GM18499 (cell line): ENCODE results near the gene MACROD2.

ENCODE experiments used
- ATAC-seq: cut with Tn5 transposase; IDR thresholded peaks from one replicate; pipeline ENCODE4 v1.9.1; 2021; ENCODE audit warnings: moderate number of reproducible peaks; ENCODE audit not compliant: insufficient read depth, unreplicated experiment

Gene MACROD2

DNA sequence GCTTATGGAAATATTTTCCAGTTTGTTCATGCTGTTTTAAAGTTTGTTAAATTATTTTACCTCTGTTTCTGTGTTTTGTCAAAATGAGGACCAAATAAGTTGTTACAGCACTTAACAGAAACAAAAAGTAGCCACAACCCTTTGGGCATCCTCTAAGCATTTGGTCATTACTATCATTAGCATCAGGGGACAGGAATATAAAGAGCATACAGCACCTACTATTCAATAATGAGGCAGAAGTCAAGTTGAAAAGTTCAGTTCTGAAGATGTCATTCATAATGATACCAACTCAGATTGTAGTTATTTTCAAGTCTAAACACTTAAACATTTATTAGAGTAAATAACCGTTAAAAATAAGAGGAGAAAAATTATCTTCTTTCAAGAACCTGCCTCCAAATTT lies 1204.4 kb downstream of the MACROD2 start:
- peak; percentile 31 for ATAC-seq

DNA sequence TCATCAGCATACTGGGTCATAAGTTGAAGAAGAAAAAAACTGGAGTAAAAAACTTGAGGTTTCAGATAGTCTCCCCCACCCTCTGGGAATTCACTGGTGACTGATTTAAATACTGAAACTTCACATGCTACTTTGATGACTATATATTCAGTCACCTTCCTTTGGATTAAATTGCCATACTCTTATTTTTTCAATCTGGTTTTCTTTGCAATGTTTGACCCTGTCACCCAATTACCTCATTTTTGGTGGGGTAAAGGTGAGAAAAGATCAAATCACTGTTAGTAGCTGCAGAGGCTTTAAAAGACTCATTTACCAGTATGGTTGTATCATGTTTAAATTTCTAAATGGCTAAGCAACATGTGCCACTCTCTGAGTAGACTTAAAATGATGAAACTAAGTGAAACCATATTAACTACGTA lies 1204.8 kb downstream of the MACROD2 start:
- peak; percentile 75 for ATAC-seq

DNA sequence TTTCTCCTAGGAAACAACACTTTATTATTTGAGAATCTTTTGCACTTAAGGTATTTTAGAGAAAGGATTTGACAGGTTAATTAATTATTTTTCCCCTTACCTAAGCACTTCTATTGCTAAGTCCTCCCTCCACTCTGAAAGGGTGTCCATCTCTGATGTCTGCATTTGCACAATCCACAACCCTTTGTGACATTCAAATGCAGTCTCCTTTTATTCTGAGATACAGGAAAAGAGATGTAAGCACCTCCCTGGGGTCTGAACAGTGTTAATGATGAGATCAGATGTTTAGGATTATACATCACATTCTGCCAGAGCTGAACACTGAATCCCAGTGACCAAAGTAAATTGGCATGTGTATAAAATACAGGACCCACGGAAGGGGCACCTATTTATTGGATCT lies 1206.3 kb downstream of the MACROD2 start:
- no peak for ATAC-seq

DNA sequence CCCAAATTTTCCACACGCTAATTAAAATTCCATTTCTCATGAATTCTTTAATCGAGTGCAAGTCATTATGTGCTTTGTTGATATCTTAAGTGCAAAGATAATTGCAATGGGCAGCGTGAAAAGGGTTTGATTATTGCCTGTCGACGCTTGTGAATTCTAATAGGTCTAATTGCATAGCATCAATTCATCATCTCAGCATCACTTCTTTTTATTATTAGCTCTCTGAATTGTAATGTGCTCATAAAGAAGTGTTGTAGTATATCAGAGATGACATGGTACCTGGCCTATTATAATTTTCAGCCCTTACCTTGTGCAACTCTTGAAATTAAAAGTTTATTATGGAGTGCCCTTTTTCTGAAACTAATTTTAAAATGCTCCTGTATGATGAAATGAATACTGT lies 1208.9 kb downstream of the MACROD2 start:
- ATAC-seq: no peak

DNA sequence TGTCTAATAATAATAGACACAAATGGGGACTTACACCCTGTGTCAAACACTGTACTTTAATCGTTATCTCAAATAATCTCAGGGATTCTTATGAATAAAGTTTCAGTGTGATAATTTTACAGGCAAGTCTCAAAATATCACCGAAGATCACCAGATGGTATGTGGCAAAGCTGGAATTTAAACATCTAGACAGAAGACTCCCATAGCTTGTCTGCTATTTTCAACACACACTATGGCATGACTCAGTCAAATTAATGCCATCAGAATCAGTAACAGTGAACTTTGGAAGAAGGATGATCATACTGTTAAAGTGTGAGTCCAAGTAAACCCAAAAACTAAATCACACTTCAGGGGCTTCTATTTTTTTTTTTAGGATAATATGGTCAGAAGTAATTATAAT lies 1209.7 kb downstream of the MACROD2 start:
- no peak for ATAC-seq

DNA sequence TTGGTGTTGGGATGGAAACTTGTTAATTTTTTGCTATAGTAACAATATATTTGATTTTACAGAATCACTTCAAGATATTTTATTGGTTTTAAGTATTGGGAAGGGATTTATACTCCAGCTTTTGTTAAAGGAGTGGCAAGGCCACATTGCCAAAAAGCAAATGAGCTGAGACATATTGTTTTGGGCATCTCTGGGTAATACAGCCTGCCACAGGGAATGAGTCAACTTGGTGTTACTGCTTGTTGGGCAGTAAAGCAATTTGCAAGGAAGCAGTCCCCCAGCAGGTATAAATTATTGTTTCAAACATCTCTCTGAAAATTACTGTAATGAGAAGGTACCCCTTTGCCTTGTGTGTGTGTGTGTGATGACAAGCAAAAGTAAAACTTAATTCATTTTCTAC lies 1210.4 kb downstream of the MACROD2 start:
- no peak for ATAC-seq

DNA sequence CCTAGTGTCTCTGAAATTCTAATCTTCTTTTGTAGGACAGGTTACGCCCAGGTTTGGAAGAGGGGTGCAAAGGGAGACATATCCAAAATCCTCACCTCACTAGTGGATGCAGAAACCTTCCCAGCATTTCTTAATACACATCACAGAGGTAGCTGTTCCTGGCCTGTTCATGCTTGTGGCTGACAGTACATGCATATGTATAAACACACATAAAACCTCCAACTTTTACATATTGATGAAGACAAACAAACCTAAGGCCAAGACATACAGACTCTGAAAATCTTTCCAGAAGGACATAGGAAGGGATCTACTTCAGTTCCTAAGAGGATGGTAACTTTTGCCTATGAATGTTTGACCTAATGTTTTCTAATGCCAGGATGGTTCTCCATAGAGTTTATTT lies 1214.2 kb downstream of the MACROD2 start:
- ATAC-seq: no peak

DNA sequence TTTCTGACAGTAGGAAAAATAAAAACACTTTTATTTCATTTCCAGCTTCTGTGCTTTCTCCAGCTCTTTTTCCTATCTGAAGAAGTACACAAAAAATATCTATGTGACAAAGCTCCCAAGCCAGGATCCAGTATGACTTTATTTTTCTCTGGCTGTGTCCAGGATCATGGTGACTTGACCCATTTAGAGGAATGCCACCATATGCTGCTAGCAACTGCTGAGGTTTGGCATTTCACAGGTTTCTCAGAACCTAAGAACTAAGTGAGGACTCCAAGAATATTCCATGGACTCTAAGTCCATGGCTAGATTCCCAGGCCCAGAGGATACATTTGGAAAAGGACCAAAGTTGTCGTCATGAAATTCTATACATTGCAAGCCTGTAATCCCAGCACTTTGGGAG lies 1218.7 kb downstream of the MACROD2 start:
- ATAC-seq: no peak

DNA sequence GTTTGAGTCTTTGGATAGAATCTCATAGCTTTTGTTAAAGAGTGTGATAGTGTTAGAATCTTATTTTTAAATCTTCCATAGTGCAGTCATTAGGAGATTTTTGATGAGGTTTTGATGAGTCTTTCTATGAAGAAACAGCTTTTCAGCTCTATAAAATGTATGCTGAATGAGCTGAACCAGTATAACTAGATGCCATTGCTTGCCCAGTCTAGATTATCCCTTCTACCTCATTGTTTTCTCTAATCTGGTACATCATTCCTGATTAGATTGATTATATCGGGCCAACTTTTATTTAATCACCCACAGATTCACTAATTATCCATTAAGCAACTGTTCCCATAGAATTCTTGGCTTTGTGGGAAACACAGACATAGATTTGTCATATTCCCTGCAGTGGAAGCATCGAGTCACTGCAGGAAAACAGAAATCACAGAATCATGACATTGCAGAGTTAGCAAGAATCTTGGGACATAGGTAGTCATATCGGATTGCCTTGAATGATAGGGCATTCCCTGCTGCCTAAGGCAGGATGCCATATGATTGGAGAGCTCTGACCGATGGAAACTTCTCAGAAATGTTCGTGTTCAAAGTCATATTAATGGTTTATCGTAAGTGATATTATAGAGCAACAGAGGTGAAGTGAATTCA lies 1224.8 kb downstream of the MACROD2 start:
- ATAC-seq: no peak

DNA sequence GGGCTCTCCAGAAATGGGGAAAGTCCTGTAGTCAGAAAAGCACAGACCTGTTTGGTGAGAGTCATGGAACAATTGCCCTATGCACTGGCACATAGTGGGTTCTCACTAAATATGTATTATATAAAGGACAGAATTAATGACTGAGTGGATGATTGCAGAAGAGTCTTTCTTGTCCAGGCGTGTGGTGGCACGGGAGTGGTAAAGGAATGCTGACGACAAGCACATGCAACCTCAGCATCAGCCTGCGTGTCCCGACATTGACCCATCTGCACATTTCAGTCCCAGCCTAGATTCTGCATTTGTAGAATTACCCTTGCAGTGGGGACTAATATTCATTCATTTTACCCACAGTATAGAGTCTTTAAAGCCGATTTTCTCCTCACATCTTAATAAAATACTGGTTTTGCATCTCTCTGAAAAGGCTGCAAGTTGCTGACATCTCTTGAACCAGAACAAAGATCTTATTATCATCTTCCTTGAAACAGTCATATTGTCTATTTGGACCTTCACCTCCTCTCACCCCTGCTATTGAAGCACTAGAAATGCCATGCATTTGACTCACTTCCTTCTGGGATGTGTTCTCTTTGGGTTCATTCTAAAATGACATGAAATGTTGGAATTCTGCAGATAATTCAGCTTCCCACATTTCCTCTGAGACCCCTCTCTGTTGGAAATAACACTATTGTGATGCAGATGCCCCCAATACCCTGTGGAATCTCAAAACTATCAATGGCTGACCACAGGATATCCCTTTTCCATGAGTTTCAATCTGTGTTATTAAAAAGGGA lies 1225.7 kb downstream of the MACROD2 start:
- no peak for ATAC-seq

DNA sequence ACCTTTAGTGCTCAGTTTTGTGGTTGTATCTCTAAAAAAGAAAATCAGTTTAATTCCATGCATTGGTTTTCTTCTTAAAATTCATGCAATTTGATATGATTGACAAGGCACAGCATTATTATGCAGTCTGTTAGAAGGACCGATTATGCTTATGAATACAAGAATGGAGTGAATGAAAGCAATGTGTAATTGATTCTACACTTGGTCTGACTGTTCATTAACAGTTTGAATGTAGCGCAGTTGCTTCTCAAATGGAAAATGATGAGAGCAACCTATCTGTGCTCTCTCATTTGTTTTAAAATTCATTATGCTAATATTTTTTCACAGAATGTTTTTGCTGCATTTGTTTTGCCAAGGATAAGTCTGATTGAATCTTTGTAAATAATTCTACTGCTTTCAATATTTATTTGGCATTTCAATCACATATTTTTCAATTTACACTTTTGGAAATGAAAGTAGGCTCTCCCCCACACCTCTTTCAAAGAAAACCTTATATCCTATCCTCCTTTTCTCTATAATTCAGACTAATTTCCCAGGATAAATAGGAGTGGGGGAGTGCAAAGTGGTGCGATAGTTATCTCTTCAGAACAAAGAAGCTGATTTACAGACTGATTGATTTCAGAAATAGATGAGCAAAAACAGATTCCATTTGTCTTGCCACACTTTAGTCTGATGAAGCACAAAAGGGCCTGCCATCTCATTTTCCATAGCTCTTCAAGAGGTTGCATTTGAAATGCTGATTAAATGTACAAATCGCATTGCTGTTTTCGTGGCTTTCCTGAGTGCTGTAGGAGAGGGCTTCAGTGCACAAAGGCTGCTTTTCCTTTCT lies 1227.4 kb downstream of the MACROD2 start:
- no peak for ATAC-seq

DNA sequence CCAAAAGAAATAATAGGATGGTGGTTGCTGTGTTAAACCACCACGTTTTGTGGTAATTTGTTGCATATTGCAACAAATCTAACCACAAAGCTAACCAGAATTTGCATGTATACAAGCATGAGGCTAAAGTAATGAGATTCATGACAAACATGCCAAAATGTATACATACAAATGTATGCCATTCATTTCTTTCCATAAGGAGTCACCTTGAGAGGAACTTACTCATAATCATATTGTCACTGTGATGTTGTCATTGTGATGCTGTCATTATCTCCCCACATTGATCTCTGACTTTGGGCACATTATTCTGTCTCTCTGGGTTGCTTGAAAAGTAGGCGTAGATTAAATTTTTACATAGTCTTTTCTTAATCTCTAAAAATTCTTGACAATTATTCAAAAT lies 1228.9 kb downstream of the MACROD2 start:
- ATAC-seq: no peak

DNA sequence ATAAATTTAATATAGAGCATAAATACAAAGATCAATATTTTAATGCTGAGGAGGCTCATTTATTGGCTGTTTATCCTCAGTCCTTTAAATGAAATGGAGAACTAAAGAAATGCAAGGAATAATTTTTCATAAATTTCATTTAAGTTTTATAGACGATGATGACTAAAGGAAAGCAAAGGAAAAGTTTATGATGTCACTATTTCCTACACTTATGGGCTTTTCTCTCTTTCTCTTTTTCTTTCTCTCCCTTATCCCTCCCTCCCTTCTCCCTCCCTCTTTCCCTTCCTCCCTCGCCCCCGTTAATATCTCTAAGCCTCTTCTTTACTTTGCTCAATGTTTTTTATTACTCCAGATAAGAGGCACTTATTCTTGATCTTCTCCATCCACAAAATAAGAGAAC lies 1231.8 kb downstream of the MACROD2 start:
- ATAC-seq: no peak

DNA sequence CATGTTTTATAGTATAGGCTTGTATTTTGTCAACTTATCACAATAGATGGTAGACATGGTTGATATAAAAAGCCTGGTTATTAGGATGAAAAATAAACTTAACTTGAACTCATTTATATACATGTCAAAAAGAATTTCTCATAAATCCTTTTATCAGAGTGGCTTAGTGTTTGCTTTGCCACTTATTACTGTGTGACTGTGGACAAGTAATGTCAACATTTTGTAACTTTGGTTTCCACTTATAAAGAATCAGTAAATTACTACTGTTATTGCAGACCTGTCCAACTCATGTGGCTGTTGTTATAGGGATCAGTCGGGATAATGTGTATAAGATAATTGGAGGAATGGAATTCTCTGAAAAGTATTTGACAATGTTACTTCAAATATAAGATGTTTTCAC lies 1236.9 kb downstream of the MACROD2 start:
- no peak for ATAC-seq

DNA sequence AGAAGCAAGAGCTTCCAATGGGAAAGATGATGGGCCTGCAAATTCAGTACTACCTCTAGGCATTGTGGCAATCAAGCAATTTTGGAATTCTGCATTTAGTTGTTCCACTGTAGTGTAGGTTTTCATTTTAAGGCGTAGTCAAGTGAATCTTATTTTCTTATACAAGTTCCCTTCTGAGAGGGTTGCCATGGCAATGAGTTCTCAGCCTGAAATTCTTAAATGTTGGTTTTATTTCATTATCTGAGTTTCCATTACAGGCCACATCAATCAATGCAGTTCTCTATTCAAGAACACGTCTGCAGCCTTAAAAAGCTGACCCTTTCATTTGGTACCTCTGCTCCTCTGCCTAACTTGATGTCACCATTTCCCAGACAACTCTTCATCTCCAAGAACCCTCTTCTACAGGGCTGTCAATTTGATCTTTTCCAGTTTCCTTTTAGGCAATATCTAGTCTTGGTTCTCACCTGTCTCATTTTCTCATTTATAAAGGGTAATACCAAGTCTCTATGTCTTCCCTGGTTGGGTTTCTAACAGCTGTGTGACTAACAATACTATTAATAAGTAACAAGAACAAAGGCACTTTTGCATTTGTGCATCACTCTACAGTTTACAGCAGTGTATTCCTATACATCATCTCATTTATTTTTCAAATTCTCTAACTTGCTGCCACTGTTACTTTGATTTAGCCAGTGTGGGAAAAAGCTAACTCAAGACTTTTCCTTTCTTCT lies 1240.3 kb downstream of the MACROD2 start:
- ATAC-seq: no peak

DNA sequence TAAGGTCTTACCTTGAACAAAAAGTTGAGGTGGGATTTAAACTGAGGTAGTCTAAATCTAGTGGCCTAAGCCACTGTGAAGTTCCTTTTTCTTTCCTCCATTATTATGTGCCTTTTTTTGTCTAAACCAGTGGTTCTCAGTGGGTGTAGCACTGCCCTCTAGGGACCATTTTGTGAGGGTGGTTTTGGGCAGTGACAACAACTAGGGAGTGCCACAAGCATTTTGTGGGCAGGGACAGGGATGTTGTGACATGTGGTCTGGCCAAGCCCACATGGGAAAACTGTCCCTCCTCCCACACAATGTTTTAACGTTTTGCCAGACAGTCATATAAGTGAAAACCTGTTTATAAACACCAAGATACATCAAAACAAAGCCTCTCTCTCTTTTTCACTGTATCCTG lies 1241.5 kb downstream of the MACROD2 start:
- no peak for ATAC-seq

DNA sequence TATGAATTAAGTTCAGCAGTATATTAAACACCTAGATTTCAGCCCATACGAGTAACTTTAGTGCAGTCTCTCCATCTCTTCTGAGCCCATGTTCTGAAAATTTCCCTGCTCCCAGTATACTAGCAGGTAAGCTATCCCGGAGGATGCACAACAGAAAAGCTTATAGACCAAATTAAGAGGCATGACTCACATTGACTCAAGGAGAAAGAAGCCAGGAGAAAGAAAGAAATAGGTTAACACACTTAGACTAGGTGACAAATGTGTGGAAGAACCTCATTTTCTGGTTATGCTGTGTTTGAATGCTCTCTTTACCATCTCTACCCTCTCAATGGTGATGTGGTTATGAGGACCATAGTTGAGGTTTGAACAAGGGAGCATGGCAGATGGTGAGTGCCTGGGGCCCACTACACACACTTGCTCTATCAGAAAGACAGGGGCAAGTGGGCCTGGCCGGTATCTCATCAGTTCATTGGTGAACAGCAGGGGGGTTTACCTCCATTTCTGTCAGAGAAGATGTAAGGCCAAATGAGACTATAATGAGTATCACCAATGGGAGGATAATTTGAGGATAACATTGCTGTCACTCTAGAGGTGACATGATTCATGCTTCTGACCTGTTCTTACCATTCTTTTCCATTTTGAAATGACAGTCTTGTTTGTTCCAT lies 1244.4 kb downstream of the MACROD2 start:
- ATAC-seq: no peak

DNA sequence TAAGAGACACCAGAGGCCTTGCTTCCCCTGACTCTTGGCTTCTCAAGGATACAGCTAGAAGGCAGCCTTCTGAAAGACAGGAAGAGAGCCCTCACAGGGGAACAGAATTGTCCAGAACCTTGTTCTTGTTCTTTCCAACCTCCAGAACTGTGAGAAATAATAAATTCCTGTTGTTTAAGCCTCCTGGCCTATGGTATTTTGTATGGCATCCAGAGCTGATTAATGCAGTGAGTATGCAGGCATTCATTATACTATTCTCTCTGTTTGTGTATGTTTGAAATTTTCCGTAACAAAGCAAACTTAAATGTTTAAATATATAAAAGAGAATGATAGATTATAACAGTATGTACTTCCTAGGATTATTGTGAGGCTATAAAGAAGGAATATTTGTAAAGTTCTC lies 1245.5 kb downstream of the MACROD2 start:
- no peak for ATAC-seq

DNA sequence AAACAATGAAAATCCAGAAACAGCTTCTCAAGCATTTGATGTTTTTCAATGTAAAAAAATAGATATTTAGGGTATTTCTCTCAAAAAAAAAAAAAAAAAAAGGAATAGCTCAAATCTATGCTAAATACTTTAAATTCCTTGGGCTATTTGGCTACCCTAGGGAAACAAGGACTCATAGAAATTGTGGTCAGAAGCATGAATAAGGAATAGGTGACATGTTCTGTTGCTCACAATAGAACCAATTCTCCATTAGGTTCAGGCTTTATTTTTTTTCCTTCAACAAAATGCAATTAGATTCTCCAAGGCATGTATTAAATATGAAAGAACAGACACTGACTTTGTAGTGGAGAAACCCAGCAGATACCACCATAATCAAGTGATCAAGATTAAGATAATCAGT lies 1246.4 kb downstream of the MACROD2 start:
- ATAC-seq: no peak

DNA sequence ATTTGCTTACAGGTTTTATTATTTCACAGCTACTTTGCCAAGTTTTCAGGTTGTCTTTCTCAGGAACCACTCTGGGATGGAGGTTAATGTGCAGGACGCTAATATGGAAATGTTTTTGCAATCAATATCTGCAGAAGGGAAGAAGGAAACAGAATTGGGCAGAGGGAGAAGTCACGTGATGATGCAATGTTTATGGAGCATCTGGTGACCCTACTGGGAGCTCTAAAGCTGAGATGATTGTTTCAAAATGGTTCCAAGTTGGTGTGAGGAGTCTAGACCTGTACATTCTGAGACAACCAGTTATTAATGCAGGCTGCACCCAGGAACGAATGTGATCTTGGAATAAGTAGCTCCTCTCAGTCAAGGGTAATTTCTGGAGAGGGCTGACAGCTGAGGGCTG lies 1247.5 kb downstream of the MACROD2 start:
- ATAC-seq: no peak
